A549 (cell line): ENCODE data around the gene TMEM143. TPM values are rescaled to one million over a fixed set of nuclear protein-coding genes. Genes with fewer than 3 reads are reported as not detected.
"Not testable (repeated sequence)": the region's sequence is repeated elsewhere in the genome, so short reads cannot be mapped to it uniquely, and the experiment has no call there.

Experiments used
- ATAC-seq, 2 experiments: fragments of 200-7000 bp in 1 of 2; fragments of >200 bp in 1 of 2; cut with Nextera tagmentation in 1 of 2; cut with Tn5 transposase in 1 of 2; 3 replicates each; pipeline versions ENCODE4 v1.8.0 to v1.9.1; 2018 to 2020; ENCODE audit warnings: mild to moderate bottlenecking in 1 of 2, moderate library complexity in 1 of 2
- CTCF ChIA-PET: fragments of 300-600 bp; sonication (Branson Sonifier 250); formaldehyde crosslinking; extraction: SDS; loops from one replicate; lab custom pipeline; 2021; ENCODE audit warnings: antibody characterized with exemption, inconsistent platforms; lab: Yijun Ruan, JAX
- POLR2A ChIA-PET: fragments of 350-600 bp; formaldehyde crosslinking; extraction: SDS; loops from one replicate; lab custom pipeline; 2021; ENCODE audit warnings: antibody characterized with exemption, inconsistent platforms; lab: Yijun Ruan, JAX
- DNase-seq, 2 experiments: peaks; one replicate each; pipeline versions ENCODE4 v3.0.0 to v3.0.0-alpha.2; 2011 to 2016; ENCODE audit warnings: low read depth in 1 of 2, low spot score in 1 of 2
- FAIRE-seq: peaks from 2 replicates; lab custom pipeline; 2011; peaks lifted over from hg19 to GRCh38; lab: Jason Lieb, UNC
- H3K27ac ChIP-seq, 2 experiments: fragments of >200 bp; sonication (Bioruptor Twin); formaldehyde crosslinking; 3 replicates each; pipeline ENCODE4 v1.5.1; 2016 to 2017
- H3K4me1 ChIP-seq: fragments of >200 bp; sonication (Bioruptor Twin); formaldehyde crosslinking; 3 replicates; pipeline ENCODE4 v1.6.1; 2016
- H3K4me2 ChIP-seq: fragments of >200 bp; sonication (Bioruptor Twin); formaldehyde crosslinking; 3 replicates; pipeline ENCODE4 v1.6.1; 2016
- H3K4me3 ChIP-seq: fragments of >200 bp; sonication (Bioruptor Twin); formaldehyde crosslinking; 3 replicates; pipeline ENCODE4 v1.5.1; 2016
- H3K9me3 ChIP-seq: fragments of >200 bp; sonication (Bioruptor Twin); formaldehyde crosslinking; 3 replicates; pipeline ENCODE4 v1.6.1; 2016
- BCL3 ChIP-seq: fragments of >200 bp; sonication (Bioruptor Twin); formaldehyde crosslinking; IDR thresholded peaks from 3 replicates; pipeline ENCODE4 v1.6.1; 2016
- CHD2 ChIP-seq: fragments of 150-350 bp; IDR thresholded peaks from 2 replicates; pipeline ENCODE4 v1.6.1; 2014; ENCODE audit warnings: low read length; ENCODE audit not compliant: partially characterized antibody
- CTCF ChIP-seq: fragments of >200 bp; sonication (Bioruptor Twin); formaldehyde crosslinking; IDR thresholded peaks from 3 replicates; pipeline ENCODE4 v1.5.1; 2016
- EHMT2 ChIP-seq: fragments of 200-600 bp; sonication (generic); IDR thresholded peaks from 2 replicates; pipeline ENCODE4 v1.6.1; 2016; ENCODE audit warnings: antibody characterized with exemption, low read depth, mild to moderate bottlenecking, moderate library complexity
- ESRRA ChIP-seq: fragments of 150-350 bp; IDR thresholded peaks from 2 replicates; pipeline ENCODE4 v1.6.1; 2014; ENCODE audit warnings: mild to moderate bottlenecking, low read length, borderline replicate concordance
- HOXB13 ChIP-seq: fragments of 250-450 bp; sonication (Bioruptor Pico); IDR thresholded peaks from 2 replicates; pipeline ENCODE4 v1.5.0; 2020; ENCODE audit warnings: low read depth, mild to moderate bottlenecking, moderate library complexity
- JUNB ChIP-seq: fragments of >200 bp; sonication (Bioruptor Twin); formaldehyde crosslinking; IDR thresholded peaks from 2 replicates; pipeline ENCODE4 v1.6.1; 2016
- MAZ ChIP-seq: fragments of 150-350 bp; IDR thresholded peaks from 2 replicates; pipeline ENCODE4 v1.6.1; 2014; ENCODE audit warnings: antibody characterized with exemption, low read depth, low read length, borderline replicate concordance
- PHF8 ChIP-seq: fragments of 200-600 bp; sonication (generic); IDR thresholded peaks from 2 replicates; pipeline ENCODE4 v1.6.1; 2016; ENCODE audit warnings: low read depth, mild to moderate bottlenecking, antibody characterized with exemption, moderate library complexity, borderline replicate concordance
- RAD21 ChIP-seq, 2 experiments: fragments of >200 bp in 1 of 2; sonication (Bioruptor Twin) in 1 of 2; formaldehyde crosslinking in 1 of 2; IDR thresholded peaks in 1 of 2; conservative IDR thresholded peaks in 1 of 2; 2 replicates in 1 of 2; 3 replicates in 1 of 2; pipeline ENCODE4 v1.6.1; 2012 to 2018; ENCODE audit warnings: inconsistent platforms in 1 of 2
- RCOR1 ChIP-seq: fragments of 150-350 bp; IDR thresholded peaks from 2 replicates; pipeline ENCODE4 v1.6.1; 2014; ENCODE audit warnings: antibody characterized with exemption, low read length, low read depth
- REST ChIP-seq: fragments of 200-600 bp; sonication (generic); IDR thresholded peaks from 2 replicates; pipeline ENCODE4 v1.6.1; 2016; ENCODE audit warnings: antibody characterized with exemption, mild to moderate bottlenecking, moderate library complexity
- RNF2 ChIP-seq: fragments of 200-600 bp; sonication (generic); IDR thresholded peaks from 2 replicates; pipeline ENCODE4 v1.6.1; 2016; ENCODE audit warnings: low read depth, mild to moderate bottlenecking, antibody characterized with exemption, moderate library complexity, borderline replicate concordance
- SMC3 ChIP-seq: fragments of >200 bp; sonication (Bioruptor Twin); formaldehyde crosslinking; IDR thresholded peaks from 3 replicates; pipeline ENCODE4 v1.6.1; 2018; ENCODE audit warnings: inconsistent platforms
- TFCP2L1 ChIP-seq: fragments of 250-450 bp; sonication (Bioruptor Pico); IDR thresholded peaks from 2 replicates; pipeline ENCODE4 v1.5.0; 2021; ENCODE audit warnings: mild to moderate bottlenecking
- ZSCAN20 ChIP-seq: fragments of 250-450 bp; sonication (Bioruptor Pico); IDR thresholded peaks from 2 replicates; pipeline ENCODE4 v1.8.0; 2022; ENCODE audit warnings: mild to moderate bottlenecking, moderate library complexity
- WGBS: methylation state at CpG from one replicate; pipeline ENCODE4 v1.1.6; 2017; ENCODE audit errors: missing lambda C conversion rate; 5-methylcytosine and 5-hydroxymethylcytosine counted together
- polyA plus RNA-seq, 4 experiments: library from polyadenylated mRNA; depleted of rRNA in 3 of 4; stranded (reverse); fragments of >200 nt; fragmentation: RNase III in 1 of 4; extraction: RNeasy Plus Mini Kit Qiagen cat#74134 plus additional on column Dnase treatment in 1 of 4; gene quantifications; 2 replicates in 3 of 4; 3 replicates in 1 of 4; pipeline ENCODE4 v1.2.3, GENCODE V29; 2011 to 2017

The TMEM143 gene
- polyA plus RNA-seq, 2 of the 4 experiments (the other 2 are of a cell fraction): 6.4 to 7.4 TPM

DNA sequence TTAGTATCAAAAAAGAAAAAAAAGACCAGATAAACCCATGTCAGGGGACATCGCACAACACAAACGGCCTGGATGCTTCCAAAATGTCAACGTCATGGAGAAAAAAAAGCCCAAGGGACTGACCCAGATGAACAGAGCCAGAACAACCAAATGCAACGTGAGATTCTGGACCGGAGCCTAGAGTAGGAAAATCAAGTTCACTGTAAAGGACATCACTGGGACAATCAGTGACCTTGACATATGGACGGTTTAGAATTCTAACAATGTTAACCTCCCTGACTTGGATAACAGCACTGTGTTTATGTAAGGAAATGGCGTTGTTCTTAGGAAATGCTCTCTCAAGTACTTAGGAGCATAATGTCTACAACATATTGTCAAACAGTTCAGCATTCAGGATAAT is 53.5 kb downstream of the TMEM143 start (continued):
- TF ChIP-seq BCL3 (no peak), HOXB13 (CRISPR knock-in tag) (no peak)

- FAIRE-seq, H3K4me1 ChIP-seq, H3K27ac ChIP-seq, POLR2A ChIA-PET, H3K9me3 ChIP-seq, DNase-seq, H3K4me2 ChIP-seq, ATAC-seq, H3K4me3 ChIP-seq: not testable (repeated sequence)
- WGBS: 83% methylated on average over 5 of the region's 5 CpGs
- CTCF ChIA-PET: interaction anchor here (1.0 to 13.6 kb wide), 6 partner anchors 9 to 344 kb away, joined by 3 to 140 read pairs (median 5); partner anchors contain the start of gene CARD8
Observed at GRCh38 chr19:48309731-48310130, 54.0 kb downstream of the TMEM143 start.

- peak; percentile 80 to 93 for ATAC-seq
- TF ChIP-seq SMC3 (0 out of 3 replicates have a peak, but pooled peaks have one; percentile 14), CHD2 (no peak), RAD21 (conservative IDR thresholded peaks at IDR 0.05 in 1 of 2, IDR thresholded peaks at IDR 0.05 in 1 of 2) (peak in 1 of 2 experiments; percentile 17; a peak in 2 of 5 replicates), REST (no peak), CTCF (peak; percentile 42)
- 70% methylated on average over 21 of the region's 22 CpGs for WGBS
- peaks cover 5% of the 10 kb centered on the region; the same call in 1 of the 3 replicates for H3K4me1 ChIP-seq
- H3K27ac ChIP-seq: no peak overlapping the region
- H3K9me3 ChIP-seq: no peaks in the 10 kb centered on the region
- ChIA-PET POLR2A (no interaction called here), CTCF (interaction anchor here (1.0 to 13.6 kb wide), 11 partner anchors 10 to 343 kb away, joined by 3 to 140 read pairs (median 5); partner anchors contain the start of gene CARD8)
- H3K4me3 ChIP-seq: no peak overlapping the region
- no peak overlapping the region for H3K4me2 ChIP-seq
- DNase-seq: peak in 1 of 2 experiments; percentile 56
- FAIRE-seq: no peak
Observed at GRCh38 chr19:48308631-48309586, 54.8 kb downstream of the TMEM143 start.

DNA sequence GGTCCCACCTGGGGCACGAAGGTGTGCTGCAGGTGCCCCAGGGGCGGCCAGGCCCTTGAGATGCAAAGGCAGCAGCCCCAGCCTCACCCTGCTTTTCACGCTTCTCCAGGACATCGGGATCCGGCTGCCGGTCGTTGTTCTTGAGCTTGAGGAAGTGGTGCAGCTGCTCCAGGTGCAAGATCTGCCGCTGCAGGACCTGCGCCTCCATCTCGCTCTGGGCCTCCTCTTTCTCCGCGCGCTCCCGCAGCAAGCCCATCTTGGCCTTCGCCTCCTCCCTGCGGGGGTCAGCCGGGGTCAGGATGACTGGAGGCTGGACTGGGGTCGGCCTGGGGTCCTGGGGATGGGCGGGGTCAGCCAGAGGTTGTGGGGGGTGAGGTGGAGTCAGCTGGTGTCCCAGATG is 59.9 kb downstream of the TMEM143 start:
- no peaks in the 10 kb centered on the region for H3K4me1 ChIP-seq
- POLR2A ChIA-PET: no interaction called here
- no peak overlapping the region for H3K27ac ChIP-seq
- TF ChIP-seq JUNB: no peak
- no peak for TF ChIP-seq RCOR1
- TF ChIP-seq ZSCAN20 (CRISPR knock-in tag): no peak
- TF ChIP-seq RNF2: no peak
- TF ChIP-seq ESRRA: no peak
- TF ChIP-seq EHMT2: no peak
- TF ChIP-seq MAZ: no peak
- TF ChIP-seq TFCP2L1 (CRISPR knock-in tag): no peak
- TF ChIP-seq PHF8: no peak
- TF ChIP-seq, all 56 proteins: peak for 0
- ATAC-seq (no peak; a peak in 1 of 6 replicates), DNase-seq (no peak), FAIRE-seq (no peak)
- H3K4me3 ChIP-seq: no peak overlapping the region
- no peaks in the 10 kb centered on the region for H3K9me3 ChIP-seq
- CTCF ChIA-PET: interaction anchor here (1.1 to 13.6 kb wide), 5 partner anchors 10 to 32 kb away, joined by 3 to 140 read pairs (median 36); no protein-coding TSS in a partner anchor
- H3K4me2 ChIP-seq: no peak overlapping the region
- WGBS: 85% methylated on average over 16 of the region's 19 CpGs
